ENCODE measurements around the gene CORO2A.

The CORO2A gene

DNA sequence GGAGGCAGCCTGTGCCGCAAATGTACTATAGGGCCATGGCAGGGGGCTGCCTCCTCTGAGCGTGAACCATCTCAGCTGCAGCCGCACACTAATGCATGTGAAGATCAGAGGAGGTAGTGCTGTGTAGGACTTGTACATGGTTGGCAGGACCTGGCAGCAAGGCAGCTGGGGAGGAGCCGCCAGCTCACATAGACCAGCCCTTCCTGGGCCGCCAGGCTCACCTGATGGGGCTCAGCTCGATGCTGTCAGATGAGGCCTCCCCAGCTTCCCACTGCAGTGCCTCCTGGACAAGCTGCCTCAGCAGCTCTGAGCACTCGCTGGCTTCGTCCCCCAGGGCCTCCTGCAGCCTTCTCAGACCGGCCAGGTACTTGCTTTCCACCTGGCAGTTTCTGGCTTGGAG lies 18.0 kb upstream of the CORO2A start:
- TF ChIP-seq, protein P1, sequence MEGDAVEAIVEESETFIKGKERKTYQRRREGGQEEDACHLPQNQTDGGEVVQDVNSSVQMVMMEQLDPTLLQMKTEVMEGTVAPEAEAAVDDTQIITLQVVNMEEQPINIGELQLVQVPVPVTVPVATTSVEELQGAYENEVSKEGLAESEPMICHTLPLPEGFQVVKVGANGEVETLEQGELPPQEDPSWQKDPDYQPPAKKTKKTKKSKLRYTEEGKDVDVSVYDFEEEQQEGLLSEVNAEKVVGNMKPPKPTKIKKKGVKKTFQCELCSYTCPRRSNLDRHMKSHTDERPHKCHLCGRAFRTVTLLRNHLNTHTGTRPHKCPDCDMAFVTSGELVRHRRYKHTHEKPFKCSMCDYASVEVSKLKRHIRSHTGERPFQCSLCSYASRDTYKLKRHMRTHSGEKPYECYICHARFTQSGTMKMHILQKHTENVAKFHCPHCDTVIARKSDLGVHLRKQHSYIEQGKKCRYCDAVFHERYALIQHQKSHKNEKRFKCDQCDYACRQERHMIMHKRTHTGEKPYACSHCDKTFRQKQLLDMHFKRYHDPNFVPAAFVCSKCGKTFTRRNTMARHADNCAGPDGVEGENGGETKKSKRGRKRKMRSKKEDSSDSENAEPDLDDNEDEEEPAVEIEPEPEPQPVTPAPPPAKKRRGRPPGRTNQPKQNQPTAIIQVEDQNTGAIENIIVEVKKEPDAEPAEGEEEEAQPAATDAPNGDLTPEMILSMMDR (conservative IDR thresholded peaks at IDR 0.05), result no peak
- no peak for TF ChIP-seq ZFX (IDR thresholded peaks at IDR 0.05)
- peak overlapping the region; percentile 71 for H3K27ac ChIP-seq

- TF ChIP-seq, protein P1 (conservative IDR thresholded peaks at IDR 0.05), result no peak
- TF ChIP-seq ZFX (IDR thresholded peaks at IDR 0.05), result no peak
- no peak overlapping the region for H3K27ac ChIP-seq
Observed at GRCh38 chr9:98209530-98209929, 17.1 kb upstream of the CORO2A start.

DNA sequence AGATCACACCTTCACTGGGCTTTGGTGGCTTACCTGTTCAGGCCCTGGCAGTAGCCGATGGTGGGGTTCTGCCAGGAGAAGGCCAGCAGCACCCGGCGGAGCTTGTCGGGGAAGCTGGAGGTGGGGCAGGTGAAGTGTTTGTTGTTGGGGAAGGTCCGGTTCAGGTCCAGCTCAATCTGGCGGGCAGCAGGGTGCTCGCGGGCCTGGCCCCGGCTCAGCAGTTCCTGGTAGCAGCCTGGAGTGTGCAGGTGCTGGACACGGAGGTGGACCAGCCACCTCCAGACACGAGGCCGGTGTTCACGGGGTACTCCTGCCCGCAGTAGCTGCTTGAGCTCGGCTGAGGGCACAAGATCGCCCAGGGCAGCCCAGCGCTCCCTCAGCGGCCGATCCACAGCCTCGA lies 16.2 kb upstream of the CORO2A start:
- TF ChIP-seq, protein P1 (conservative IDR thresholded peaks at IDR 0.05), result no peak
- no peak for TF ChIP-seq ZFX (IDR thresholded peaks at IDR 0.05)
- no peak overlapping the region for H3K27ac ChIP-seq

- H3K27ac ChIP-seq, result no peak overlapping the region
- no peak for TF ChIP-seq ZFX (IDR thresholded peaks at IDR 0.05)
- TF ChIP-seq, protein P1 (conservative IDR thresholded peaks at IDR 0.05), result no peak
Observed at GRCh38 chr9:98207606-98208005, 15.2 kb upstream of the CORO2A start.

DNA sequence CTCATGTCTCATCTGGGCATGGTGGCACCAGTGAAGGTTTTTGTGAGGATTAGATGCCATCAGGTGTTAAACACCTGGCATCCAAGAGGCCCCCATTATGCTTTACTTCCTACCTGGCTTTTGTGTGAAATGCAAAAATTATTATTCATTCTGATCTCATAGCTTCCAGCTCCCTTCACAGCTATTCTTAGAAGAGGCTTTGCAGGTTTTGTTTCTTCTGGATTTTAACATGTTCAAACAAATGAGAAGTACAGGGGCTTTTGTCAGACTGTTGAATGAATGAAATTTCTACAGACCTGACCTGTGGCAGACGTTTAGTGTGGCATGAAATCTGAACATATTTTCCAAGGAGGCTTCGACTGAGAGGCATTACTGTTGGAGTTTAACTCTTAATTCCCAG lies 14.3 kb upstream of the CORO2A start:
- no peak for TF ChIP-seq ZFX (IDR thresholded peaks at IDR 0.05)
- TF ChIP-seq, protein P1 (conservative IDR thresholded peaks at IDR 0.05), result no peak
- no peak overlapping the region for H3K27ac ChIP-seq

- no peak overlapping the region for H3K27ac ChIP-seq
- TF ChIP-seq ZFX (IDR thresholded peaks at IDR 0.05), result no peak
- TF ChIP-seq, protein P1 (conservative IDR thresholded peaks at IDR 0.05), result no peak
Observed at GRCh38 chr9:98204692-98205091, 12.3 kb upstream of the CORO2A start.

DNA sequence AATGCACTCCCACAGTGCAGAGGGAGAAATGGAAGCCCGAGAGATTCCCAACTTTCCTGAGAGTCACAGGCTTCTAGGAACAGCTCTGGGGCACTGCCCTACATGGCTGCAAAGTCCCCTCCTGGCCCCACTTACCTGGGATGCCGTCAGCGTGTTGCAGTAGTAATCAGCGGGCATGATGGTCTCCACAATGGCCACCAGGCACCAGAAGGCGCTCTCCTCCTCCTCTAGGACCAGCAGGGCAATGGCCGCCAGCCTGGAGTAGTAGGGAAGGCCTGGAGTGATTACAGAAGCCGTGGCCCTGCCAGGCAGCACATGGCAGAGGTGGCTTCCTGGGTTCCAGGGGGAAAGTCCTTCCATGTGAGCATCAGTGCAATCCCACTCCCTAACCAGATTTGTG lies 10.7 kb upstream of the CORO2A start:
- no peak overlapping the region for H3K27ac ChIP-seq
- no peak for TF ChIP-seq ZFX (IDR thresholded peaks at IDR 0.05)
- TF ChIP-seq, protein P1 (conservative IDR thresholded peaks at IDR 0.05), result no peak
